DOHH2 (cell line): ENCODE measurements around the gene MRPL53.

ENCODE experiments used
- H3F3A ChIP-seq: fragments of 200-600 bp; sonication (generic), shearing (Covaris generic); 2 replicates; pipeline ENCODE4 v1.6.0; 2016; ENCODE audit warnings: antibody characterized with exemption, mild to moderate bottlenecking; ENCODE audit not compliant: control insufficient read depth, insufficient read depth
- H3K27ac ChIP-seq: fragments of 200-600 bp; sonication (generic); 2 replicates; pipeline ENCODE4 v1.5.1; 2014; ENCODE audit warnings: low read depth, mild to moderate bottlenecking, low read length, moderate library complexity
- H3K27me3 ChIP-seq: fragments of 200-600 bp; sonication (generic); 2 replicates; pipeline ENCODE4 v1.6.1; 2014; ENCODE audit warnings: mild to moderate bottlenecking, low read length, mixed read lengths; ENCODE audit not compliant: control insufficient read depth
- H3K36me3 ChIP-seq: fragments of 200-600 bp; sonication (generic); 2 replicates; pipeline ENCODE4 v1.6.1; 2014; ENCODE audit warnings: mild to moderate bottlenecking, low read length, moderate library complexity, mixed read lengths; ENCODE audit not compliant: control insufficient read depth
- H3K4me1 ChIP-seq: fragments of 200-600 bp; sonication (generic); 2 replicates; pipeline ENCODE4 v1.6.1; 2014; ENCODE audit warnings: mild to moderate bottlenecking, low read length, mixed read lengths; ENCODE audit not compliant: control insufficient read depth
- H3K4me2 ChIP-seq: fragments of 200-600 bp; sonication (generic); 2 replicates; pipeline ENCODE4 v1.6.0; 2014; ENCODE audit warnings: mild to moderate bottlenecking, low read length, moderate library complexity
- H3K4me3 ChIP-seq: fragments of 200-600 bp; sonication (generic); 2 replicates; pipeline ENCODE4 v1.5.1; 2014; ENCODE audit warnings: mild to moderate bottlenecking, low read length, mixed read lengths
- H3K79me2 ChIP-seq: fragments of 200-600 bp; sonication (generic); 2 replicates; pipeline ENCODE4 v1.6.1; 2014; ENCODE audit warnings: mild to moderate bottlenecking, low read length, mixed read lengths; ENCODE audit not compliant: control insufficient read depth
- H3K9me2 ChIP-seq: fragments of 200-600 bp; sonication (generic); replicated peaks from 2 replicates; pipeline ENCODE4 v1.6.1; 2014; ENCODE audit warnings: mild to moderate bottlenecking, low read length, mixed read lengths; ENCODE audit not compliant: control insufficient read depth
- H3K9me3 ChIP-seq: fragments of 200-600 bp; sonication (generic); 2 replicates; pipeline ENCODE4 v1.6.1; 2014; ENCODE audit warnings: antibody characterized with exemption, low read length, mixed read lengths; ENCODE audit not compliant: control insufficient read depth, insufficient read depth
- H4K20me1 ChIP-seq: fragments of 200-600 bp; sonication (generic); 2 replicates; pipeline ENCODE4 v1.6.0; 2014; ENCODE audit warnings: low read depth, mild to moderate bottlenecking, antibody characterized with exemption, low read length, moderate library complexity; ENCODE audit not compliant: control insufficient read depth, insufficient read depth
- CTCF ChIP-seq: fragments of 200-600 bp; sonication (generic); IDR thresholded peaks from one replicate; pipeline ENCODE4 v1.5.1; 2014; ENCODE audit warnings: antibody characterized with exemption, mild to moderate bottlenecking, low read depth, low read length; ENCODE audit not compliant: poor library complexity, severe bottlenecking
- EZH2phosphoT487 ChIP-seq: fragments of 200-600 bp; sonication (generic); IDR thresholded peaks from 2 replicates; pipeline ENCODE4 v1.6.1; 2017; ENCODE audit warnings: borderline replicate concordance, mild to moderate bottlenecking, antibody characterized with exemption, low read length, moderate library complexity, mixed read lengths

Gene MRPL53

DNA sequence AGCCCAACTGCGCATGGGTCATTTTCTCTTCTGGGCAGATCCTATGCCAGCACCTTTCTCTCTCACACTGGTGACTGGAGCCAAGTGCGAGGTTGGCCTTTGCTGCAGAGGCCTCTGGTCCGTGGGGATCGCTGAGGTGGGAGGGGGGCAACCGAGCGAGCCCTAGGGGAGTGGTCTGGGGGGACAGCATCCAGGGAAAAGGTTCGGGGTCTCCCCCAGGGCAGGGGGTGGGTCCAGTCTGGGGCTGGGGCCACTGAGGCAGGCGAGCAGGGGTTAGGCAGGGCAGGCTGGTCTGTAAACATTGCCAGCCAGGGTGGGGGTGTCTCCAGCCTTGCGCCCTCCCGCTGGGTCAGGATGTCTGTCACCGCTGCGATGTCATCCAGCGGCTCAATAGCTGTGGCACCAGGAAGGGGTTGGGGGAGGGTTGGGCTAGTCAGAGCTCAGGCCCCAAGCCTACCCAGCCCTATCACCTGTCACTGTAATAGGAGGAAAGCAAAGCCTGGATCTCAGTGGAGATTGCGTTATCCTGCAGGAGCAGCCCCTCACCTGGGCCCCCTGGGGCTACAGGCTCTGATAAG is 46.2 kb downstream of the MRPL53 start:
- Histone ChIP-seq H3F3A (peaks cover 4% of the 10 kb centered on the region; the same call in 1 of the 2 replicates), H3K36me3 (peaks cover 30% of the 10 kb centered on the region), H4K20me1 (no peaks in the 10 kb centered on the region), H3K4me2 (no peak overlapping the region), H3K27me3 (no peaks in the 10 kb centered on the region), H3K9me3 (no peaks in the 10 kb centered on the region), H3K4me3 (no peak overlapping the region), H3K4me1 (peaks cover 15% of the 10 kb centered on the region), H3K27ac (no peak overlapping the region), H3K9me2 (no peaks in the 10 kb centered on the region), H3K79me2 (peaks cover 13% of the 10 kb centered on the region)
- TF ChIP-seq EZH2phosphoT487: no peak
- no peak for TF ChIP-seq CTCF

DNA sequence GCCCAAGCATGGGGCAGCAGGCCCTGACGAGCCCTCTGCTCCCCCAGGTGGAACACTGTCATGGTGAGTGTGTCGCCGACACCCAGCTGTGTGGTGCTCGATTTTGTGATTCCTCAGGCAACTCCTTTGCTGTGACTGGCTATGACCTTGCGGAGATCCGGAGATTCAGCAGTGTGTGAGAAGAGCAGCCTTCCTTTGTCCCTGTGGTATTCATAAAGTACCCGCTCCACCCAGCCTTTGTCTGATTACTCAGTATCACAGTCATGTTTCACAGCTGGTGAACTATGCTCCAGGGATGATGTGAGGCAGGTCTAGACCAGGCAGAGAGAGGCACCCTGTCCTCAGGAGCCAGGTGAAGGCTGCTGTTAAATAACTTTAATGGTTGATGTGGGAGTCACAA is 47.0 kb downstream of the MRPL53 start:
- peaks cover 30% of the 10 kb centered on the region for H3K36me3 ChIP-seq

DNA sequence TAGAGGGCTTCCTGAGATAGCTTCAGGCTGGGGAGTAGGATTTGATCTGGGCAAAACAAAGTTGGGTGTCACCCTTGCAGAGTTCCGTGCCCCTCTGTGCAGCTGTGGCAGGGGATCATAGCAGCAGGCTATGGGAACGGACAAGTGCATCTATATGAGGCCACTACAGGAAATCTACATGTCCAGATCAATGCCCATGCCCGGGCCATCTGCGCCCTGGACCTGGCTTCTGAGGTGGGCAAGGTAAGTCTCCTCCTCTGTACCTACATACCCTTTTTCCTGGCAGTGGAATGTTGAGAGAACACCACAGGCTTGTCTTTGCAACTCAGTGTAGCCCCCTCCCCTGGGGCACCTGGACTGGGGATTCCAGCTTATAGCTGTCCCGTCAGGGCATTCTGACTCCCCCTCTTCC is 47.5 kb downstream of the MRPL53 start:
- Histone ChIP-seq H3K9me2 (no peaks in the 10 kb centered on the region), H3K27ac (no peak overlapping the region), H3K9me3 (no peaks in the 10 kb centered on the region), H4K20me1 (no peaks in the 10 kb centered on the region), H3K36me3 (peaks cover 30% of the 10 kb centered on the region), H3K79me2 (peaks cover 13% of the 10 kb centered on the region), H3K27me3 (no peaks in the 10 kb centered on the region), H3K4me1 (peaks cover 27% of the 10 kb centered on the region), H3K4me2 (no peak overlapping the region), H3K4me3 (no peak overlapping the region), H3F3A (peaks cover 4% of the 10 kb centered on the region; the same call in 1 of the 2 replicates)
- no peak for TF ChIP-seq EZH2phosphoT487
- TF ChIP-seq CTCF: no peak

More for the DNA sequence above, 47.0 kb downstream of the MRPL53 start:
- Histone ChIP-seq H3K9me2 (no peaks in the 10 kb centered on the region), H3K79me2 (peaks cover 13% of the 10 kb centered on the region), H4K20me1 (no peaks in the 10 kb centered on the region), H3K9me3 (no peaks in the 10 kb centered on the region), H3K4me2 (no peak overlapping the region), H3K27ac (no peak overlapping the region), H3K27me3 (no peaks in the 10 kb centered on the region), H3K4me1 (peaks cover 22% of the 10 kb centered on the region), H3F3A (peaks cover 4% of the 10 kb centered on the region; the same call in 1 of the 2 replicates), H3K4me3 (no peak overlapping the region)
- TF ChIP-seq EZH2phosphoT487 (no peak), CTCF (no peak)
